WERI-Rb-1 (cell line): Measurements from ENCODE around the gene NBEA.
A peak's percentile ranks its signal among the peaks of the same experiment; 100 is the strongest.

Source experiments
- DNase-seq: peaks from one replicate; pipeline ENCODE4 v3.0.0-alpha.2; 2020
- H3K27ac ChIP-seq: fragments of 250-450 bp; sonication (Bioruptor Pico); 2 replicates; pipeline ENCODE4 v1.5.1; 2020; ENCODE audit warnings: mild to moderate bottlenecking, moderate library complexity
- H3K27me3 ChIP-seq: fragments of 250-450 bp; sonication (Bioruptor Pico); 2 replicates; pipeline ENCODE4 v1.5.1; 2021; ENCODE audit warnings: mild to moderate bottlenecking, low read depth, moderate library complexity; ENCODE audit not compliant: insufficient read depth, severe bottlenecking
- H3K36me3 ChIP-seq: fragments of 250-450 bp; sonication (Bioruptor Pico); 2 replicates; pipeline ENCODE4 v1.5.1; 2020; ENCODE audit warnings: mild to moderate bottlenecking, moderate library complexity
- H3K4me3 ChIP-seq: 2 replicates; pipeline ENCODE4 v1.5.1; 2011; ENCODE audit warnings: low read depth, mild to moderate bottlenecking, control low read depth, low read length
- H3K9me3 ChIP-seq: fragments of 250-450 bp; sonication (Bioruptor Pico); 2 replicates; pipeline ENCODE4 v1.5.1; 2021; ENCODE audit warnings: mild to moderate bottlenecking, moderate library complexity; ENCODE audit not compliant: severe bottlenecking
- TF ChIP-seq, protein P1 (sequence below): IDR thresholded peaks from 2 replicates; pipeline ENCODE4 v1.5.1; 2011; ENCODE audit warnings: low read depth, mild to moderate bottlenecking, control low read depth, inconsistent platforms, low read length

NBEA gene

DNA sequence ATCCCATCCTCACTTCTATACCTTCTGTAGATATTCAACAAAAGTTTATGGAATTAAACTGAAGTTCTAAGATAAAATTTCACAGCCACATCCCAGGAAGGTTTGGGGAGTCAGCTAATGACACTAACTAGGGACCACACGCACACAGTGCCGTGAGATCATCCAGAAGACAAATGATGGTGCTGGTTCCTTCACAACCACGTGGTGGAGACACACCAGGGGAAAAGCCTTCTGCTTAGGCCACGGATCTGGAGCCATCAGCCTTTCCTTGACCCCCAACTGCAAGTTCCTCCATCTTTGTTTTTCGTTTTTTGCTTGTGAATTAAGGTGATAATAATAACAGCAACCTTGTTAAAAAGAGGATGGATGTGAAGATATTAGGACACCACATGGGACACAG is 776.0 kb downstream of the NBEA start:
- Histone ChIP-seq H3K36me3 (no peaks in the 10 kb centered on the region), H3K4me3 (no peak overlapping the region), H3K9me3 (no peaks in the 10 kb centered on the region), H3K27me3 (no peaks in the 10 kb centered on the region), H3K27ac (no peak overlapping the region)
- TF ChIP-seq, protein P1, sequence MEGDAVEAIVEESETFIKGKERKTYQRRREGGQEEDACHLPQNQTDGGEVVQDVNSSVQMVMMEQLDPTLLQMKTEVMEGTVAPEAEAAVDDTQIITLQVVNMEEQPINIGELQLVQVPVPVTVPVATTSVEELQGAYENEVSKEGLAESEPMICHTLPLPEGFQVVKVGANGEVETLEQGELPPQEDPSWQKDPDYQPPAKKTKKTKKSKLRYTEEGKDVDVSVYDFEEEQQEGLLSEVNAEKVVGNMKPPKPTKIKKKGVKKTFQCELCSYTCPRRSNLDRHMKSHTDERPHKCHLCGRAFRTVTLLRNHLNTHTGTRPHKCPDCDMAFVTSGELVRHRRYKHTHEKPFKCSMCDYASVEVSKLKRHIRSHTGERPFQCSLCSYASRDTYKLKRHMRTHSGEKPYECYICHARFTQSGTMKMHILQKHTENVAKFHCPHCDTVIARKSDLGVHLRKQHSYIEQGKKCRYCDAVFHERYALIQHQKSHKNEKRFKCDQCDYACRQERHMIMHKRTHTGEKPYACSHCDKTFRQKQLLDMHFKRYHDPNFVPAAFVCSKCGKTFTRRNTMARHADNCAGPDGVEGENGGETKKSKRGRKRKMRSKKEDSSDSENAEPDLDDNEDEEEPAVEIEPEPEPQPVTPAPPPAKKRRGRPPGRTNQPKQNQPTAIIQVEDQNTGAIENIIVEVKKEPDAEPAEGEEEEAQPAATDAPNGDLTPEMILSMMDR, result peak; percentile 34; the same call in 1 of the 2 replicates
- DNase-seq, result no peak

DNA sequence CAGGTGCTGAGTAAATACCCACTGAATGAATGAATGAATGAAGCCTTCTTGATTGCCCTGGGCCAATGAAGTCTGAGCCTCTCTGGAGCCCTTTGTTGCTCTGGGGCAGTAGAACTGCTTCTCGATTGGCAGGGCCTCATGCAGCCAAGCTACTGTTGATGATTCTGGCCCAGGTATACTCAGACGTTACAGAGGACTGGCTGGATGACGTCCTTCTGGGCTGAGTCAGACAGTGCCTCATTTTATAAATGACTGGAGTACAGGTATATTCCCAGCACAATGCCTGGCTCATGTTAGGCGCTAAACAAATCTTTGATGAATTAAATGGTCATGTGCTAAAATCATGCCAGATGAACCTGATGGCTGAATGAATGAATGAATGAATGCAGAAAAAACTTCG is 778.2 kb downstream of the NBEA start:
- Histone ChIP-seq H3K27me3 (no peaks in the 10 kb centered on the region), H3K27ac (no peak overlapping the region)
- TF ChIP-seq, protein P1, result no peak

DNA sequence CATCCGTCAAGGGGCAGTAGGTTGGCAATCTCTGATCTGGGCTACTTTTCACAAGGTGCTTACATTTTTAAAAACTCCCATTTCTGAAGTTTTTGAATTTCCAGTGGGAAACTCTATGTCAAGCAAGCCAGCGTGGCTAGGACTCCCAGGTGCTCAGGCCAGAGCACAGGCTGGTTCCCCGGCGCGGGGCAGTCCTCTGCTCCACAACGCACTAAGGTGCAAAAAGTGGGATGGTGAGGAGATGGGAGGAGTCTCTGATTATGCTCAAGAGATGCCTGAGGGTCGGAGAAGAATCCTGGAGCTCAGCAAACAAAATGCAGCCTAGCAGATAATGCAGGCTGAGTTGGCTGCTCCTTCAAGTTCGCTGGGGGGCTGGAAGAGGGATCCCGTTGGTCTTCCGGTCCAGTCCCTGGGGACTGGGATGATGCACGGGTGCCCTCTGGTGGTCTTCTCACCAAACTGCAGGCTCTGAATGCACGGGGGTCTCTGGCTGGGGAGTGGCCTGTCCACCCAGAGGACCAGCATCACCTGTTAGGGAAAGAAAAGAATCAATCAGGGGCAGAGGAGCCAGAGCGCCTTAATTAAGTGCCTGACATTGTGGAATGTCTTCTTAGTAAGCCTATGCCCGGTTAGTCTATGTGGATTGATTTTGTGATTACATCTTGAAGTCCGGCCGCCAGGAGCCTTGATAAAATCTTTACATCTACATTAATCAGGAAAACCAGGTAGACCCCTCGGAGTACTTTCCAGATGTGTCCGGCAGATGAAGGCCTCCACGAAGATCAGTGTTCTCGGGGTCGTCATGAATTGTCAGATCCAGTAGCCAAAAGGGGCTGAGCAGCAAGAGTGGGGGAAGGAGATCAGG is 778.9 kb downstream of the NBEA start:
- no peaks in the 10 kb centered on the region for H3K27me3 ChIP-seq
- H3K9me3 ChIP-seq, result no peaks in the 10 kb centered on the region
- H3K4me3 ChIP-seq, result no peak overlapping the region
- DNase-seq, result peak; percentile 85
- H3K36me3 ChIP-seq, result no peaks in the 10 kb centered on the region
- TF ChIP-seq, protein P1, result peak; percentile 92
- no peak overlapping the region for H3K27ac ChIP-seq

More for the DNA sequence above, 778.2 kb downstream of the NBEA start:
- DNase-seq, result no peak
- no peaks in the 10 kb centered on the region for H3K36me3 ChIP-seq
- H3K4me3 ChIP-seq, result no peak overlapping the region
- H3K9me3 ChIP-seq, result no peaks in the 10 kb centered on the region
